ENCODE results near the gene DEFB119. TPM values are rescaled to one million over a fixed set of nuclear protein-coding genes. Genes with fewer than 3 reads are reported as not detected.
"Not testable (repeated sequence)": the region's sequence is repeated elsewhere in the genome, so short reads cannot be mapped to it uniquely, and the experiment has no call there.

DEFB119 gene
- total RNA-seq, 4 donors from 2014 or later = not detected

GRCh38 chr20:31392836-31393235 is 2.4 kb upstream of the DEFB119 start:
- H3K9me3 ChIP-seq = no peaks in the 10 kb centered on the region
- H3K4me1 ChIP-seq = no peaks in the 10 kb centered on the region
- H3K4me3 ChIP-seq = no peak overlapping the region
- H3K27me3 ChIP-seq = no peaks in the 10 kb centered on the region
- H3K36me3 ChIP-seq = no peaks in the 10 kb centered on the region
- no peak overlapping the region for H3K27ac ChIP-seq
- TF ChIP-seq POLR2A (IDR thresholded peaks at IDR 0.05) = no peak
- TF ChIP-seq, protein P1, sequence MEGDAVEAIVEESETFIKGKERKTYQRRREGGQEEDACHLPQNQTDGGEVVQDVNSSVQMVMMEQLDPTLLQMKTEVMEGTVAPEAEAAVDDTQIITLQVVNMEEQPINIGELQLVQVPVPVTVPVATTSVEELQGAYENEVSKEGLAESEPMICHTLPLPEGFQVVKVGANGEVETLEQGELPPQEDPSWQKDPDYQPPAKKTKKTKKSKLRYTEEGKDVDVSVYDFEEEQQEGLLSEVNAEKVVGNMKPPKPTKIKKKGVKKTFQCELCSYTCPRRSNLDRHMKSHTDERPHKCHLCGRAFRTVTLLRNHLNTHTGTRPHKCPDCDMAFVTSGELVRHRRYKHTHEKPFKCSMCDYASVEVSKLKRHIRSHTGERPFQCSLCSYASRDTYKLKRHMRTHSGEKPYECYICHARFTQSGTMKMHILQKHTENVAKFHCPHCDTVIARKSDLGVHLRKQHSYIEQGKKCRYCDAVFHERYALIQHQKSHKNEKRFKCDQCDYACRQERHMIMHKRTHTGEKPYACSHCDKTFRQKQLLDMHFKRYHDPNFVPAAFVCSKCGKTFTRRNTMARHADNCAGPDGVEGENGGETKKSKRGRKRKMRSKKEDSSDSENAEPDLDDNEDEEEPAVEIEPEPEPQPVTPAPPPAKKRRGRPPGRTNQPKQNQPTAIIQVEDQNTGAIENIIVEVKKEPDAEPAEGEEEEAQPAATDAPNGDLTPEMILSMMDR (IDR thresholded peaks at IDR 0.05) = no peak
- no peak for DNase-seq

DNA sequence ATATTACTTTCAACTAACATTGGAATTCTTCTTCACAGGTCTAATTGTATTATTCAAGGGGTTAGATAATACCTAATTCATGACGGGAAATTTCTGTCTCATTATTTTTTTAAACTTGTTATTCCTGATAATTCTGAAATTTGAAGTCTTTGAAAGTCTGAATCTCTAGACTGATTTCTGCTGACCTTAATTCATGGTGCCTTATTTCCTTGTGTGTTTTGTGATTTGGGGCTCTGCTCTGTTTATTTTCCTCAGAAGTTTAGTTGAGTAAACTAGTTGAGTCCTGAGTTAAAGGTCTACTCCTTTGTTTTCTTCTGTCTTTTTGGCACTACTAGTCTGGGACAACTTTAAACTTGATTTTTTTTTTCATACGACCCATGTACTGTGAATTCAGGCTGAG is 16.0 kb downstream of the DEFB119 start:
- Histone ChIP-seq H3K27me3 (no peaks in the 10 kb centered on the region), H3K4me1 (no peaks in the 10 kb centered on the region), H3K27ac (no peak overlapping the region), H3K36me3 (no peaks in the 10 kb centered on the region), H3K9me3 (no peaks in the 10 kb centered on the region), H3K4me3 (no peak overlapping the region)
- TF ChIP-seq, protein P1 (IDR thresholded peaks at IDR 0.05) = no peak
- TF ChIP-seq POLR2A (IDR thresholded peaks at IDR 0.05) = no peak
- no peak for DNase-seq

DNA sequence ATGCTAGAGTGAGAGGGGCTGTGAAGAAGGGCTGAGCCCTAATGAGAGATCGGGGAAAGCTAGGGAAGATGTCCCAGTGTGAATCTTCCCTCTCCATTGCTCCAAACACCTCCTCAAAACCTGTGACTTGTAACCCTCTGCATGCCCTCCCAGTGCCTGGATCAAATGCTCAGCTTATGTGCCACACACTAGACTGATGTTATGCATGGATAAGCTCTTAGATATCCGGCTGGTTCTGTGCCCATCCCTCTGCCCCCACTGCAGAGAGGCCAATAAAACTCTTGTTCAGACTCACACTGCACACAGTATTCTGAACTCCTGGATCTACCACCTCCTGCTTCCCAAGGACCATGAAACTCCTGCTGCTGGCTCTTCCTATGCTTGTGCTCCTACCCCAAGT is 22.1 kb downstream of the DEFB119 start, which contains the start of gene DEFB118:
TSS of gene DEFB118 (plus strand) at position 301 of the 400 bp plus-strand sequence. CDS start at position 351, 50 bp downstream.
- no peaks in the 10 kb centered on the region for H3K36me3 ChIP-seq
- H3K27ac ChIP-seq = no peak within 1 kb of the TSS
- DNase-seq = no peak
- no peaks in the 10 kb centered on the region for H3K9me3 ChIP-seq
- H3K4me3 ChIP-seq = no peak within 1 kb of the TSS
- no peaks in the 10 kb centered on the region for H3K27me3 ChIP-seq
- H3K4me1 ChIP-seq = no peaks in the 10 kb centered on the region
- no peak for TF ChIP-seq POLR2A (IDR thresholded peaks at IDR 0.05)
- TF ChIP-seq, protein P1 (IDR thresholded peaks at IDR 0.05) = no peak

DNA sequence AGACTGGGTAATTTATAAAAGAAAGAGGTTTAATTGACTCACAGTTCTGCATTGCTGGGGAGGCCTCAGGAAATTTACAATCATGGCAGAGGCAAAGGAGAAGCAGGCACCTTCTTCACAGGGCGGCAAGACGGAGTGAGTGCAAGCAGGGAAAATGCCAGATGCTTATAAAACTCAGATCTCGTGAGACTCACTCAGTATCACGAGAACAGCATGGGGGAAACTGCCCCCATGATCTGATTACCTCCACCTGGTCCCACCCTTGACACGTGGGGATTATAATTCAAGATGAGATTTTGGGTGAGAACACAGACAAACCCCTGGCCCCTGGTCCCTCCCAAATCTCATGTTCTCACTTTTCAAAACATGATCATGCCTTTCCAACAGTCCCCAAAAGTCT is 26.1 kb downstream of the DEFB119 start:
- H3K27ac ChIP-seq, DNase-seq, H3K4me1 ChIP-seq, H3K36me3 ChIP-seq, H3K27me3 ChIP-seq, H3K9me3 ChIP-seq, H3K4me3 ChIP-seq: not testable (repeated sequence)

DNA sequence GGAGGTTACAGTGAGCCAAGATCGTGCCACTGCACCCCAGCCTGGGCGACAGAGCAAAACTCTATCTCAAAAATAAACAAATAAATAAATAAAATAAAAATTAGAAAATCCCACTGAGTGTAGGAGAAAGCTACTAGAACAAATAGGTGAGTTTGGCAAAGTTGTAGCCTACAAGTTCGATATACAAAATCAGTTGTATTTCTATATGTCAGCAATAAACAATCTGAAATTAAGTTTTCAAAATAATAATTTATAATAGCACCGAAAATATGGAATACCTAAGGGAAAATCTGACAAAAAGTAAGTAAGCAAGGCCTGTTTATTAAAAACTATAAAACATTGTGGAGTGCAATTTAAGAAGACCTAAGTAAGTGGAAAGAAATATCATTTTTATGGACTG is 27.1 kb downstream of the DEFB119 start:
- no peaks in the 10 kb centered on the region for H3K27me3 ChIP-seq
- no peak overlapping the region for H3K27ac ChIP-seq
- no peak for DNase-seq
- H3K9me3 ChIP-seq = peaks cover 0 to 5% (median 0%) of the 10 kb centered on the region in 4 donors
- no peaks in the 10 kb centered on the region for H3K4me1 ChIP-seq
- no peak for TF ChIP-seq POLR2A (IDR thresholded peaks at IDR 0.05)
- TF ChIP-seq, protein P1 (IDR thresholded peaks at IDR 0.05) = no peak
- no peaks in the 10 kb centered on the region for H3K36me3 ChIP-seq
- no peak overlapping the region for H3K4me3 ChIP-seq

DNA sequence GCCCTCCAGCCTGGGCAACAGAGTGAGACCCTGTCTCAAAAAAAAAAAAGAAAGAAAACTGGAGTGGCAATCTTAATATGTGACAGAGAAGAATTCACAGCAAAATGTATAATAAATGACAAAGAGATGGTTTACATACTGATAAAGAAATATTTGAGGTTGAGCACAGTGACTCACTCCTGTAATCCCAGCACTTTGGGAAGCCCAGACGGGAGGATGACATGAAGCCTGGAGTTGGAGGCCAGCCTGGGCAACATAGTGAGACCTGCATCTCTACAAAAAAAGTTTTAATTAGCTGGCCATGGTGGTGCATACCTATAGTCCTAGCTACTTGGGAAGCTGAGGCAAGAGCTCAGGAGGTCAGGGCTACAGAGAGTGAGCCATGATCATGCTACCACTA is 34.4 kb downstream of the DEFB119 start:
- Histone ChIP-seq H3K27me3 (no peaks in the 10 kb centered on the region), H3K27ac (no peak overlapping the region), H3K9me3 (peaks cover 0 to 5% (median 0%) of the 10 kb centered on the region in 4 donors), H3K36me3 (no peaks in the 10 kb centered on the region), H3K4me3 (no peak overlapping the region), H3K4me1 (no peaks in the 10 kb centered on the region)
- no peak for TF ChIP-seq POLR2A (IDR thresholded peaks at IDR 0.05)
- TF ChIP-seq, protein P1 (IDR thresholded peaks at IDR 0.05) = no peak
- no peak for DNase-seq

All from Peyer's patch (tissue), 4 donors.